Smooth muscle cell of the umbilical artery (primary cell): Measurements from ENCODE around the gene RNF2. TPM values are rescaled to one million over a fixed set of nuclear protein-coding genes. Genes with fewer than 3 reads are reported as not detected.

Experiments used
- total RNA-seq: library from RNA; depleted of rRNA; stranded (reverse); fragments of >200 nt; gene quantifications from 2 replicates; pipeline ENCODE4 v1.2.3, GENCODE V29; 2014

RNF2 gene
- 33.3 and 61.3 TPM in 2 replicates for total RNA-seq

GRCh38 chr1:185044981-185045813 lies at the start of gene RNF2:
TSS of gene RNF2 (plus strand) at chr1:185045558. CDS start at chr1:185087554, 41,996 bp downstream.

Other genes with a start within 250 kb of the RNF2 start
- 59.1 and 69.3 TPM in 2 replicates for gene NIBAN1, start 71.0 kb upstream of the RNF2 start, total RNA-seq
- gene TRMT1L, start 111.4 kb downstream of the RNF2 start, total RNA-seq: 32.5 and 35.9 TPM in 2 replicates
- gene SWT1, start 111.6 kb downstream of the RNF2 start, total RNA-seq: 5.4 and 5.9 TPM in 2 replicates